GM19438 (cell line): ENCODE results near the gene SPSB3.

ENCODE experiments used
- ATAC-seq: cut with Tn5 transposase; IDR thresholded peaks from one replicate; pipeline ENCODE4 v1.9.1; 2021; ENCODE audit warnings: low read depth; ENCODE audit not compliant: unreplicated experiment

Gene SPSB3

DNA sequence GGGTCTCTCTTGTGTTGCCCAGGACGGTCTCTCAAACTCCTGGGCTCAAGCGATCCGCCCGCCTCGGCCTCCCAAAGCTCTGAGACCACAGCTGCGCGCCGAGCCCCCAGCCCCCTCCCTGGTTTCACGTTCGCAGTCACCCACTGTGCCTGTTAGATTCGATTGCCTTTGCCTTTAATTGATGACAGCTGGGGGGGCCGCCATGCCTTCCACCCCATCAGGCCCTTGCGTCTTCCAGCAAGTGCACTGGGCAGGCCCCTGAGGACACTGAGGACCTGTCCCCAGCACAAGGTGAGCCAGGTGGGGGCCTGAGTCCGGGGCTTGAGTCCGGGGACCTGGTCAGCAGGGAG is 7.9 kb upstream of the SPSB3 start:
- no peak for ATAC-seq

DNA sequence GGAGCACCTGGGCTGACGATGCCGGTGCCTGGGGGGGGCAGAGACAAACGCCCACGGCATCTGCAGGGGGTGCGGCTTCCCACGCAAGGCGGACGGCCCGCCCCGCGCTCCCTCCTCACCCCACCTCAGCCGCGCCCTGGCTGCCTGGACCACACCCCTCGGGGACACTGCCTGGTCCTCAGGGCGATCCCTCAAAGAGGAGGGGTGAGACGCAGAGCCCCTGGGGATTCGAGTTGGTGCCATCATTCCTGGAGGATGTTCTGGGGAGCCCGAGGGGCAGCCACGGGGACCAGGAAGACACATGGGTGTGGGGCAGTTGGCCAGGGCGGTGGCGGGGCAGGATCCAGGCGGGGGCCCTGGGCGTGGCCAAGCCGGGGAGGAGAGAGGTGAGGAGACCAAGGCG is 7.3 kb upstream of the SPSB3 start:
- ATAC-seq = no peak

DNA sequence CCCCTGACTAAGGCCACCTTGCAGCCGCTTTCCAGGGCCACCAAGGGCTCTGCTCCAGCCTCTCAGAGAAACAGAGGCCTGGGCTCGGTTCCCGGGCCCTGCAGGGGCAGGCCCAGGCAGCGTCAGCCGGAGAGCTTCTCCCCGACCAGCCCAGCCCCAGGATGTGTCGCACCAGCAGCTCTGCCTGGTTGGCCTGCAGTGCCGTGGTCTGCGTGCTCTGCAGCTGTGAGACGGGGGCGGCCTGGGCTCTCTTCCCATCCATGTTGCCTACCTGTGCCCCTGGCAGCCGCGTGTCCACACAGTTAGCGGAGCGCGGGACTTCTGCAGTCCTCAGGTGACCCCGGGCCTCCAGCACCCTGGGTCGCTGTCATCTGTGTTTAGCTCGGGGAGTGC is 6.3 kb upstream of the SPSB3 start:
- ATAC-seq = no peak

DNA sequence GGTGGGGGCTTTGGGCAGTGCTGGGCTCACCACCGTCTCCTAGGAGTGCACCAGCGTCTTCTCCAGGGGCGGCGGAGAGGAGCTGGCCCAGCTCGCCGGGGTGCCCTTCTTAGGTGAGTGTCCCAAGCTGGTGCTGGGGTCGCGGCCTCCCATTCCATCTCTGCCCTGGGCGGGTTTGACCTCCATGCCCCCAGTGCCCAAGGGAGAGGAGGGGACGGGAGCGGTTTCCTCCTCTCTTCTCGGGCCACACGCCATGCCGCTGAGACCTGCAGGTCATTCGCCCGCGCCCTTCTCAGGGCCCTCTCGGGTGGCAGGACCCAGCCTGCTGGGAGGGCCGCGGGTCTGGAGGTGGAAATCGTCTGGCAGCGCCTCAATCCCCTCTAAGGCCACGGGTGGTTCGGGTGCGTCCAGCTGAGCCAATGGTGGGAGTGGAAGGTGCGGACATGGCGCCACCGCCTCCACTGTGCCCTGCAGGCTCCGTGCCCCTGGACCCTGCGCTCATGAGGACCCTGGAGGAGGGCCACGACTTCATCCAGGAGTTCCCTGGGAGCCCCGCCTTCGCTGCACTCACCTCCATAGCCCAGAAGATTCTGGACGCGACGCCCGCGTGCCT is 5.8 kb upstream of the SPSB3 start:
- no peak for ATAC-seq

DNA sequence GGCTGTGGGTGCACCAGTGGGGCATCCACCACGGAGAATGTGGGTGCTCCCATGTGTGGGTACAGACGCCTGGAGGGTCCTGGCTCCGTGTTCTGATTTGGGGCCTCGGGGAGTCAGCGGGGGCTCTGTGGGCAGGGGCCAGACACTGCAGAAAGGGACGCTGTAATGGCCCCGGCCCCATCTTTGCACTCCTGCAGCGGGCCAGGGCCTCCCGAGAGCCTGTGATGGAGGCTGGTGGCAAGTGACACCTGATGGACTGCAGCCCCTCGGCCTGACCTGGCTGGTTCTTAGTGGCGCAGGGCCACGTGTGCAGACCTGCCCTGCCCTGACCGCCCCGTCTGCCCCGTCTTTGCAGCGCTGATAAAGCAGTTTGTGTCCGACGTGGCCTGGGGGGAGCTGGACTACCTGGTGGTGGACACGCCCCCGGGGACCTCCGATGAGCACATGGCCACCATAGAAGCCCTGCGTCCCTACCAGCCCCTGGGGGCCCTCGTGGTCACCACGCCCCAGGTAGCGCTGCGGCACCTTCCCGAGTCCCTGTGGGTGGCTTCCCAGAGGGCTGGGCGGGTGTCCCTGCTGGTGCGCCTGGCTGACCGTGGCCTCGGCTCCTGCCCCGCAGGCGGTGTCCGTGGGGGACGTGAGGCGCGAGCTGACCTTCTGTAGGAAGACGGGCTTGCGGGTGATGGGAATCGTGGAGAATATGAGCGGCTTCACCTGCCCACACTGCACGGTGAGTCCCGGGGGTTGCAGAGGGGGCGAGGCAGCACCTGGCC is 5.1 kb upstream of the SPSB3 start:
- no peak for ATAC-seq

DNA sequence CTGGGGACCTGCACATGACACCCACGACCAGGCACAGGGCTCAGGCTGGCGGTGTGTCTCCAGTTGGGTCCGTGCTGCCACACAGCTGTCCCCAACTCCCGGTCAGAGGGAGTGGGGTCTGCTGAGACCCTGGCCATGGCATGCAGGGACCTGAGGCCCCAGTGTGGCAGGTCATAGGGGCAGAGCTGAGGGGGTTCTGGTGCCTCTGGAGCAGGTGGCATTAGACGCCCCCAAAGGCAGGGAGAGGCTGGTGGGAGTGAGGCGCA is 4.6 kb upstream of the SPSB3 start:
- ATAC-seq = no peak

DNA sequence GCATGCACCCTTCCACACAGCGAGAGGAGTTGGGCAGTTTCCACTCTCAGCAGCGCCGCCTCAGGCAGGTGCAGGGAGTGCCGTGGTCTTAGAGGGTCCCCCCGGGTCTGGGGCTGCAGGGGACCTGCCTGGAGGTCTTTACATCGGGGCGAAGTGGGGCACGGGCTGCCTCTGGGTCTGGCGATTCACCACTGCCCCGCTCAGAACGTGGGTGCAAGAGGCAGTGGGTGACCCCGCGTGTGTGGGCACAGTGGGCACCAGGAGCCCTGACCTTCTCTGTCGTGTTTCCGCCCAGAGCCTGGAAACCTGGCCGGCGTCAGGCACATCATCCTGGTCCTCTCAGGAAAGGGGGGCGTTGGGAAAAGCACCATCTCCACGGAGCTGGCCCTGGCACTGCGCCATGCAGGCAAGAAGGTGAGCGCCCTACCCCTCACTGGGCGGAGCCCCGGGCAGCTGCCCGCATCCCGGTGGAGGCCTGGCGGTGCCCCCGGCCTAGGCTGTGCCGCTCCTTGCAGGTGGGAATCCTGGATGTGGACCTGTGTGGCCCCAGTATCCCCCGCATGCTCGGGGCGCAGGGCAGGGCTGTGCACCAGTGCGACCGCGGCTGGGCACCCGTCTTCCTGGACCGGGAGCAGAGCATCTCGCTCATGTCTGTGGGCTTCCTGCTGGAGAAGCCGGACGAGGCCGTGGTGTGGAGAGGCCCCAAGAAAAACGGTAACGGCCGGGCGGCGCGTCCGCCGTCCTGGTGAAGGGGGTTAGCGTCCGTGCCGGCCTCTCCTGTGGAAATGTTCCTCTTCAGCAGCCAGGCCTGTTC is 4.1 kb upstream of the SPSB3 start:
- ATAC-seq = no peak

DNA sequence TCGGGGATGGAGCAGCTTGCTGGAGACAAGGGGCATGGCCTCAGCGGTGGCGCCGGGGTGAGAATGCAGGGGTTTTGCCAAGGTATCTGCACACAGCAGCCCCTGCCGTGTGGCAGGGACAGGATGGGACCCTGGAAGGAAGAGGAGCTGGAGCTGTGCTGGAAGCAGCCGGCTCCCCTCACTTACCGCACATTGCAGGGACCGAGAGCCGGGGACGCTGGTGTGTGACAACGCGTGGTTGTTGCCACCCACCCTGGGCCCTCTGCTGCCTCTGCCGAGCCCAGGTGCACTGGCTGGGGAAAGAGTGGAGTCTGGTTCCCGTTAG is 3.4 kb upstream of the SPSB3 start:
- no peak for ATAC-seq

DNA sequence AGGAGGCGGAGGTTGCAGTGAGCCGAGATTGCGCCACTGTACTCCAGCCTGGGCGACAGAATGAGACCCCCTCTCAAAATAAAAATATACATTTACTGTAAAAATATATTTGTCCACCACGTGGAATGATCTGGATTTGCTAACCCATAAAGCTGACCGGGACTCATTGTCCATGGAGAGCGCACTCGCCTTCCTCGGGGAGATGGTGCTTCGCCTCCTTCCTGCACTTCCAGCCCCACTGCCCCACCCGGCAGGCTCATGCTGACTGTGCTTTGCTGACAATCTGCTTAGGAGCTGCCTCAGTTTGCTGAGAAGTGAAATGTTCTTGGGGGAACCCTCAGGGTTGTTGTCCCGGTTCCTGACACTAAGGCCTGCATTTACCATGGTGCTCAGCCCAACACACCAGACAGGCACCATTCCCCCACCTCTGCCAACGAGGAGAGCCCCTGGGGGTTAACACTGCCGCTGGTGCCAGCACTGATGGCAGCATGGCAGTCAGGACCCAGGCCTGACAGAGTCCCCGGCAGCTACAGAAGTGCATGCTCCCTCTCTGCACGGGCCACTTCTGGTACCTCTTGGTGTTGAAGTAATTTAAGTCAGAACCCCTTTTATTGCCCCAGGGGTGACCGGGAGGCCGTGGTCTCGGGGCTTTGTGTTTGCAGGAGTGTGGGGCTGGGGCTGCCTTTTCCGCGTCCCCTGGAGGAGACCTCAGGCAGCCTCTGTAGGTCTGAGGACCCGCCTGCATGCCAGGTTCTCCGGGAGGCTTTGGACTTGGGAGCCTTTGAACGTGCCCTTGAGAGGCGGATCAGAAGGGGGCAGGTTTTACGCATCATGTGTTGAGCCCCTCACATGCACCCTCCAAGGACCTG is 2.8 kb upstream of the SPSB3 start:
- ATAC-seq = no peak

DNA sequence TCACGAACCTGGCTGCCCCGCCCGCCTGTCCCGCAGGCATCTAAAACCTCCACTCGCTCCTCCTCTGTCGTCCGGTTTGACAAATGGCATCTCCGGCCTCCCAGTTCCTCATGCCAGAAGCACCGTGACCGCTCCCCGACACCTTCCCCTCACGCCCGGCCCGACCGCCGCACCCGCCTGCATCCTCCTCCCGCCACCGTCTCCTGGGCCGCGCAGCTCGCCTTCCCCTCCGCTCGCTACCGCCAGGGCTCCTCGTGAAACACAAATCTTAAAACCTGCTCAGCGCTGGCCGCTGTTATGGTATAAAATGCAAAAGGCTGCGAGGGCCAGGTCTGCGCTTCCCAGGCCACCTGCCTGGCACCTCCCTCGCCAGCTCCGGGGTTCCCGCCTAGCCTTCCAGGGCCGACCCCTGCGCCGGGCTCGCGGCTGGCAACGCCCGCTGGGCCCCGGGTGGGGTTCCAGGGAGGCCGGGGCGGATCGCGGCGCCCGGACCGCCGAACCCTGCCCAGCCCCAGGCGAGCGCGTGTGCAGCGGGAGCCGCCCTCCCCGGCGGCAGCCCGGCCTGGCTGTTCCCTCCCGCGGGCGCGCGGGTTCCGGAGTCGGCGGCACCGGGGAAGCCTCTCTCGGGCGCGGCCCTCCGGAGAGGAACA is 488 bp downstream of the SPSB3 start:
- peak; percentile 2 for ATAC-seq

DNA sequence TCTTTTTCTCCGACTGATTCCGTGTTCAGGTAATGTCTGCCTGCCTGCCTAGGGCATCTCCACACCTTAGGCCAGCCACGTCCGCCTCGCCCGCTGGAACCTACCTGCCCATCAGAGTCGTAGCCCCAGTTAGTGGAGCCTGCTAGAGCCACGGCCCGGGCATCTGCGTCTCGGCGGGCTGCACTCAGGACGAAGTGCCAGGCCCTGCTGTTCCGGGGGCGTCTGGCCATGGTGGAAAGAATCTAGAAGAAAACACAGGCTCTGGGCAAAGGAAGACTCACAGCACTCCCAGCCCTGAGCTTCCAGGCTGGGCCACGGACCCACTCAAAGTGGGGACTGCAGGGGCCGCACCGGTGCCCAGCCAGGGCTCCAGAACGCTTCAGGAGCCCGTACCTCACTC is 1.1 kb downstream of the SPSB3 start:
- no peak for ATAC-seq

DNA sequence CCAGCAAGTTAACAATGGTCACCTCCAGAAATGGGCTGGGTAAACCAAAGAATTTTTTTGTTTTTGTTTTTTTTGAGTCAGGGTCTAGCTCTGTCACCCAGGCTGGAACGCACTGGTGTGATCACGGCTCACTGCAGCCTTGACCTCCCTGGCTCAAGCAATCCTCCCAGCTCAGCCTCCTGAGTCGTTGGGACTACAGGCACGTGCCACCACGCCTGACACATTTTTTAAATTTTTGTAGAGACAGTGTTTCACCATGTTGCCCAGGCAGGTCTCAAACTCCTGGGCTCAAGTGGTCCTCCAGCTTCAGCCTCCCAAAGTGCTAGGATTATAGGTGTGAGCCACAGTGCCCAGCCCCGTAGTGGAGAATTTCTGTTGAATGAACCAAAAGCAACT is 1.7 kb downstream of the SPSB3 start:
- ATAC-seq = no peak

DNA sequence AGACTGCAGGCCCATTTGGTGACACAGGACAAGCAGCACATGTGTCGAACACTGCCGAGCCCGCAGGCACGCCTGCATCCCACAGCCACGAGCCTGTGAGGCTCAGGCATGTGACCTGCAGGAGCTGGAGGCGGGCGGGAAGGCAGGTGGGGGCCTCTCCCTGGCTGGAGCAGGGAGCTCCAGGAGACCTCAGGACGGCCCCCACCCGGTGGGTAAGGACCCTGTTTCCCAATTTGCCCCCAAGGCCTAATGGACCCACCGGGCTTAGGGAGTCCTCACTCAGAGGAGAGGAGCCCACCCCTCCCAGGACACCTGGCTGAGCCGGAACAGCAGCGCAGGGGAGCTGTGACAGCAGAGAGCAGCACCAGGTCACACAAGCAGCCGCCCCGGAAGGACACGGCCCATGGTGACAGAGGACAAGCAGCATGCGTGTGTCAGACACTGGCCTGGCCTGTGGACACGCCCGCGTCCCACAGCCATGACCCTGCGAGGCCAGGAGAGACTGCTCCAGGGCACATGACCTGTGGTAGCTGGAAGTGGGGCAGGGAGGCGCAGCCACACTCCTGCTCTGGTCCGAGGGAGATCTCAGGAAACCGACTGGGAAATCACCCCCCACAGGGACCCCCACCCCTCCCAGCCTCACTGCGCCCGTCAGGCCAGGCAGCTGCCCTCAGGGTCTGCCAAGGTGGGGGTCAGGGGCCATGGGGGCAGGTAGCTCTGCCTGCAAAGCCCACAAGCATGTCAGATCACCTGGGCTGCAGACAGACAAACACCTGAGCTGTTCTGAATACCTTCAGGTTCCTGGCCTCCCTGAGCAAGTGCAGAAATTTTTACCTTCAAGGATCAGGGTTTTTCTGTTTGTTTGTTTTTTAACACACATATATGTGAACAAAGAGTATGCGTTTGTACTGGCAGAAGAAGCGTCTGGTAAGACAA is 2.4 kb downstream of the SPSB3 start:
- ATAC-seq = no peak

DNA sequence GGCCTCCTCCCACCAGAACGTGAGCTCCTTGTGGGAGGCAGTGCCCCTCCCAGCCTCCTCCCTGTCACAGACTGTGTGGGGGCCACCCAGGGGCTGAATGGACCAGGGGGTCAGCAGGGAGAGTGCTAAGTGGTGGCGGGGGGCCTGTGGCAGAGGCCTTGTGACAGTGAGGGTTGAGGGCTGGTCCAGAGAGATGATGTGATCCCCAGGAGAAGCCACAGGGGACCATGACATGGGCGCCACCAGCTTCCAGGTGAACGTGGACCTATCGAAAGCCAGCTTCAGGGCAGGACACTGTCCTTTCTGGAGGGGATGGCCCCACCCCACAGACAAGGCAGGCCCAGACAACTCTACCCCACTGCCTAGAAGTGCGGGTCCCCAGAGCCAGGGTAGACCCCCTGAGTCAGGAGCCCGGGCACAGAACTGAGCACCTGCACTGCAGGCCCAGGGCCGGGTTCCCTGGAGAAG is 3.1 kb downstream of the SPSB3 start:
- ATAC-seq = no peak

DNA sequence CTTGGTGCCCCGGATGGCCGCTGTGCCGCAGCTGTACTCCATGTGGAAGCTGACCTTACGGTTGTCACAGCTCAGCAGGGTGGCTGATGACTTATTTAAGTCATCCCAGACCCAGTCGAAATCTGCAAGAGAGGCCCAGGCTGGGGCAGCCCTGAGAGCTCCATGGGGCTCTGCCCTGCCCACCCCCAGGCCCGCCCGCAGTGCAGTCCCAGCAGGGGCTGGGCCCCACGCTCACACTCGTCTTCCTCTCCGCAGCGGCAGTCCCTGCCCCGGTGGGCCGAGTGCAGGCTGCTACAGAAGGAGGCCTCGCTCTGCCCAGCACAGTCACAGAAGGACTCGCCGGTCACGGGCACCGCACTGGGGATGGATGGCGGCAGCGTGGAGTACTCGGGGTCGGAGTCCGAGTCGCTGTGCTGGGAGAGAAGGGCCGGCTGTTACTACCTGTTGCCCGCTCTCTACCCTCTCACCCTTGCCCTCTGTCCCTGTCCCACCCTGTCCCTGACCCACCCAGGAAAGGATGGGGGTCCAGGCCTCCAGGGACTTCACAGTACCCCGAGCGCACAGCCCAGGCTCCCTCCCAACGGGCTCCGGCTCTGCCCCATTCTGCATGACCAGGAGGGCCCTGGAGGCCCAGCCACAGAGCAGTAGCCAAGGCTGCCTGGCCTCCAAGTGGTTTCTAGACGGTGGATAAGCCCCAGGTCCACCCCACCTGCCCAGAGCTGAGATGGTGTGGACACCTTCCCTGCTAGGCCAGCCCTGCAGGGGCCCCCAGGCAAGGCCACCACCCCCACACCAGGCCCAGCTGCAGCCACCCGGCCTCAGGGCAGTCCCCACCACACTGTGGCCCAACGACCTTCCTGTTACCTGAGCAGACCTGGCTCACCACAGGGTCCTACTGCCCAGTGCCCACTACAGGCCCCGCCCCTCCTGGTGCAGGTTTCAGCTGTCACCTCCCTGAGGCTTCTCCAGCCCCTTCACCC is 3.9 kb downstream of the SPSB3 start:
- no peak for ATAC-seq

DNA sequence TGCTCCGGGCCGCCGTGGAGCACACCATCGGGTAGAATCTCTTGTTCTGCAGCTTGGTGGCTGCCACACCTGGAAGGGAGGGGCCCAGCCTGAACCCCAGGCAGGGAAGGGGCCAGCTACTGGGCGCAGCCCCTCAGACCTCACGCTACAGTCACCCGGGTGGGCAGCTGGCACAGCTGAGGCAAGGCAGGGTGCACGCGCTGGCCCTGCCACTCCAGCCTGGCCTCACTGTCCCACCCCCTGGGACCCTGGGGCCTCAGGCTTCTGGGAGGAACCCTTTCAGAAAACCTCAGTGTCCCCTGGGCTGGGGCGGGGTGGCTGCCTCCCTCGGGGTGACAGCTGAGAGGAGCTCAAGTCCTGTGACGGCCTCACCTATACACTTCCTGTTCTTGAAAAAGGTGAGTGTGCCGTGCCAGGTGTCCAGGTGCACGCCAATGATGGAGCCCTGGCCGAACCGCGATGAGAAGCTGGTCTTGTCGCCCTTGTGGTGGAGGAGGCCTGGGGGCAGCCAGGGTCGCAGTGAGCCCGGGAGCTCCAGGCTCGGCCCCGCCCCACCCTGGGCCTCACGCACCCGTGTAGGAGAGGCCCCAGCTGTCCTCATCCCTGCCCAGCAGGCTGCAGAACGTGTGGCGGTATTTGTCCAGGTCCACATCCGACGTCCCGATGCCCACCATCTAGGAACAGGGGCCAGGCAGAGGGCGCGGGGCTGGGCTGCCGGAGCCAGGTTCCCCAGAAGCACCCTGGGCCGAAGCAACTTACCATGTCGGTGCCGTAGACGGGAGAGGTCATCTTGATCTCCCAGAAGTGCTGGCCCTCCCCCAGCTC is 4.8 kb downstream of the SPSB3 start:
- no peak for ATAC-seq

DNA sequence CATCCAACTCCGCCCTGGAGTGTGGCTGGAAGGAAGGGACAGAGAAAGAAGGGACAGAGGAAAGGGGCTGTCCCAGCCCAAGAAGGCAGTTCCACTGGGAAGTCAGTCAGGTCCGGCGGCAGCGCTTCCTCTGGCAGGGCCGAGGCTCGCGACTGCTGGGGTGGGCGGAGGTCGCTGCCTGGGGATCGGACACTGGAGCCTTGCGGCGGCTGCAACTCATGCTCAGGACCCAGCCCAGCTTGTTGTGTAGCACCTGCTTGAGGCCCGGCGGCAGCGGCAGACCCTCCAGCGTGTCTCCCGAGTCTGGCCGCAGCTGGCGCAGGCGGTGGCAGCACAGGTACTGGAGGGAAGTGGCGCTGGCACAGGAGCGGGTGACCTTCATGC is 5.4 kb downstream of the SPSB3 start:
- no peak for ATAC-seq

DNA sequence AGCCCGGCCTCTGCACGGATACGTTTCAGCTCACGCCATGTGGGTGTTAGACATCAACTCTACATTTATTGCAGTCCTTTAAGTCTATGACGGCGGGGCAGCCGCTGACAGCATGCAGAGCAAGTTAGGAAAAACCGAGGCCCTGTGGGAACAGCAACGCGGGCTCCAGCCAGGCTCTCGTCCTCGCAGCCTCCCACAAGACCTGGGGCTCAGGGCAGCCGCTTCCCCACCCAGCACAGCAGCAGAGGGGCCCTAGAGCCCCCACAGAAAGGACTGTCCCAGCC is 5.8 kb downstream of the SPSB3 start:
- no peak for ATAC-seq
